ENCODE measurements around the gene GSN. TPM values are rescaled to one million over a fixed set of nuclear protein-coding genes. Genes with fewer than 3 reads are reported as not detected.

The GSN gene
- total and polyA plus RNA-seq, 4 donors = 133 to 468 (median 233) TPM

- no peaks in the 10 kb centered on the region for H3K9me3 ChIP-seq (ENCODE audit: control insufficient read depth in 4 of 4, insufficient read depth in 3 of 4, low read length in 3 of 4)
- H3K4me3 ChIP-seq = no peak overlapping the region
- TF ChIP-seq CTCF (IDR thresholded peaks at IDR 0.05; ENCODE audit: control extremely low read depth, extremely low read depth) = no peak
- H3K36me3 ChIP-seq (ENCODE audit: control insufficient read depth in 4 of 4, insufficient read depth in 4 of 4, low read length in 4 of 4) = peaks cover 5 to 55% (median 14%) of the 10 kb centered on the region in 4 donors
- 85 to 92% methylated on average over 13 of the region's 13 CpGs for WGBS, 2 donors
- H3K27ac ChIP-seq (ENCODE audit: low read depth in 1 of 2, low read length in 1 of 2) = no peak overlapping the region
- no peak overlapping the region for H3K9ac ChIP-seq (ENCODE audit: insufficient read depth in 1 of 2, low read length in 2 of 2)
- H3K4me1 ChIP-seq (ENCODE audit: control insufficient read depth in 5 of 5, insufficient read depth in 5 of 5, low read length in 5 of 5) = peaks cover 0 to 3% (median 0%) of the 10 kb centered on the region in 5 donors
- no peaks in the 10 kb centered on the region for H3K27me3 ChIP-seq (ENCODE audit: control insufficient read depth in 3 of 3, insufficient read depth in 3 of 3, low read length in 2 of 3)
- no peak for ATAC-seq (ENCODE audit: insufficient read depth, low FRiP score)
- no peak for DNase-seq
Observed at GRCh38 chr9:121308765-121309164, 40.8 kb downstream of the GSN start.

GRCh38 chr9:121309171-121309570, 41.2 kb downstream of the GSN start:
- WGBS, 2 donors = 86 to 96% methylated on average over 6 of the region's 6 CpGs
- Histone ChIP-seq H3K36me3 (ENCODE audit: control insufficient read depth in 4 of 4, insufficient read depth in 4 of 4, low read length in 4 of 4) (peaks cover 5 to 54% (median 16%) of the 10 kb centered on the region in 4 donors), H3K9me3 (ENCODE audit: control insufficient read depth in 4 of 4, insufficient read depth in 3 of 4, low read length in 3 of 4) (no peaks in the 10 kb centered on the region), H3K4me1 (ENCODE audit: control insufficient read depth in 5 of 5, insufficient read depth in 5 of 5, low read length in 5 of 5) (peaks cover 0 to under 1% (median 0%) of the 10 kb centered on the region in 5 donors), H3K4me3 (no peak overlapping the region), H3K27ac (ENCODE audit: low read depth in 1 of 2, low read length in 1 of 2) (no peak overlapping the region), H3K9ac (ENCODE audit: insufficient read depth in 1 of 2, low read length in 2 of 2) (no peak overlapping the region), H3K27me3 (ENCODE audit: control insufficient read depth in 3 of 3, insufficient read depth in 3 of 3, low read length in 2 of 3) (no peaks in the 10 kb centered on the region)
- no peak for TF ChIP-seq CTCF (IDR thresholded peaks at IDR 0.05; ENCODE audit: control extremely low read depth, extremely low read depth)
- ATAC-seq (ENCODE audit: insufficient read depth, low FRiP score) = no peak
- no peak for DNase-seq

GRCh38 chr9:121309833-121310425, 42.0 kb downstream of the GSN start:
- TF ChIP-seq CTCF (IDR thresholded peaks at IDR 0.05; ENCODE audit: control extremely low read depth, extremely low read depth) = no peak
- H3K27ac ChIP-seq (ENCODE audit: low read depth in 1 of 2, low read length in 1 of 2) = no peak overlapping the region

GRCh38 chr9:121310571-121310970, 42.6 kb downstream of the GSN start:
- Histone ChIP-seq H3K9me3 (ENCODE audit: control insufficient read depth in 4 of 4, insufficient read depth in 3 of 4, low read length in 3 of 4) (no peaks in the 10 kb centered on the region), H3K4me3 (no peak overlapping the region), H3K27ac (ENCODE audit: low read depth in 1 of 2, low read length in 1 of 2) (no peak overlapping the region), H3K4me1 (ENCODE audit: control insufficient read depth in 5 of 5, insufficient read depth in 5 of 5, low read length in 5 of 5) (no peaks in the 10 kb centered on the region), H3K9ac (ENCODE audit: insufficient read depth in 1 of 2, low read length in 2 of 2) (no peak overlapping the region), H3K27me3 (ENCODE audit: control insufficient read depth in 3 of 3, insufficient read depth in 3 of 3, low read length in 2 of 3) (no peaks in the 10 kb centered on the region), H3K36me3 (ENCODE audit: control insufficient read depth in 4 of 4, insufficient read depth in 4 of 4, low read length in 4 of 4) (peaks cover 5 to 52% (median 16%) of the 10 kb centered on the region in 4 donors)
- 89 to 94% methylated on average over 9 of the region's 9 CpGs for WGBS, 2 donors
- TF ChIP-seq CTCF (IDR thresholded peaks at IDR 0.05; ENCODE audit: control extremely low read depth, extremely low read depth) = no peak
- DNase-seq = no peak
- no peak for ATAC-seq (ENCODE audit: insufficient read depth, low FRiP score)

More at GRCh38 chr9:121309833-121310425, 42.0 kb downstream of the GSN start:
- 82 to 98% methylated on average over 7 of the region's 7 CpGs for WGBS, 2 donors
- no peaks in the 10 kb centered on the region for H3K27me3 ChIP-seq (ENCODE audit: control insufficient read depth in 3 of 3, insufficient read depth in 3 of 3, low read length in 2 of 3)
- H3K4me1 ChIP-seq (ENCODE audit: control insufficient read depth in 5 of 5, insufficient read depth in 5 of 5, low read length in 5 of 5) = no peaks in the 10 kb centered on the region
- no peak for ATAC-seq (ENCODE audit: insufficient read depth, low FRiP score)
- no peak overlapping the region for H3K4me3 ChIP-seq
- H3K36me3 ChIP-seq (ENCODE audit: control insufficient read depth in 4 of 4, insufficient read depth in 4 of 4, low read length in 4 of 4) = peaks cover 5 to 51% (median 16%) of the 10 kb centered on the region in 4 donors
- no peaks in the 10 kb centered on the region for H3K9me3 ChIP-seq (ENCODE audit: control insufficient read depth in 4 of 4, insufficient read depth in 3 of 4, low read length in 3 of 4)
- H3K9ac ChIP-seq (ENCODE audit: insufficient read depth in 1 of 2, low read length in 2 of 2) = no peak overlapping the region
- no peak for DNase-seq
